Endothelial cell of umbilical vein (primary cell): ENCODE data around the gene DOCK4. TPM values are rescaled to one million over a fixed set of nuclear protein-coding genes. Genes with fewer than 3 reads are reported as not detected.

Experiments
- BruUV-seq: library from RNA; stranded (reverse); fragments of 400-500 nt; replicated peaks from 2 replicates; lab custom pipeline; 2021; lab: Mats Ljungman, UMichigan
- CTCF ChIA-PET: fragments of 300-600, 350-600 bp; sonication (Branson Sonifier 250); formaldehyde crosslinking; loops from one replicate; lab custom pipeline; 2021; ENCODE audit warnings: antibody characterized with exemption, inconsistent platforms; lab: Charles Lee
- POLR2A ChIA-PET: fragments of 300-600, 350-600 bp; sonication (Branson Sonifier 250); formaldehyde crosslinking; loops from one replicate; lab custom pipeline; 2021; ENCODE audit warnings: antibody characterized with exemption, inconsistent platforms; lab: Charles Lee
- DNase-seq: peaks from one replicate; pipeline ENCODE4 v3.0.0-alpha.2; 2011; ENCODE audit warnings: low read depth, low spot score
- FAIRE-seq: peaks from 2 replicates; lab custom pipeline; 2011; peaks lifted over from hg19 to GRCh38; lab: Jason Lieb, UNC
- H2AFZ ChIP-seq: 2 replicates; pipeline ENCODE4 v1.6.0; 2012; ENCODE audit warnings: low read depth, low read length, control low read depth, inconsistent platforms
- H3K27ac ChIP-seq: 2 replicates; pipeline ENCODE4 v1.5.1; 2011; ENCODE audit warnings: low read depth, mild to moderate bottlenecking, control low read depth, low read length, moderate library complexity; ENCODE audit not compliant: insufficient read depth
- H3K27me3 ChIP-seq, 2 experiments: 2 replicates each; pipeline versions ENCODE4 v1.6.0 to v1.6.1; 2011; ENCODE audit warnings: low read length in 2 of 2, mixed read lengths in 1 of 2; ENCODE audit not compliant: control insufficient read depth in 2 of 2, insufficient read depth in 2 of 2
- H3K36me3 ChIP-seq, 2 experiments: 2 replicates in 1 of 2; 3 replicates in 1 of 2; pipeline ENCODE4 v1.5.1; 2011; ENCODE audit warnings: low read length in 2 of 2, mild to moderate bottlenecking in 1 of 2, moderate library complexity in 1 of 2; ENCODE audit not compliant: control insufficient read depth in 2 of 2, insufficient read depth in 2 of 2; ENCODE audit errors: extremely low read depth in 1 of 2
- H3K4me1 ChIP-seq: 3 replicates; pipeline ENCODE4 v1.5.1; 2011; ENCODE audit warnings: mild to moderate bottlenecking, low read length; ENCODE audit not compliant: control insufficient read depth, insufficient read depth; ENCODE audit errors: extremely low read depth
- H3K4me2 ChIP-seq: 2 replicates; pipeline ENCODE4 v1.6.1; 2011; ENCODE audit warnings: low read length, control low read depth, mixed read lengths; ENCODE audit not compliant: insufficient read depth
- H3K4me3 ChIP-seq, 3 experiments: fragments of 200-600 bp in 1 of 3; sonication (generic), shearing (Covaris generic) in 1 of 3; replicated peaks in 1 of 3; 2 replicates each; pipeline ENCODE4 v1.5.1; 2011 to 2016; ENCODE audit warnings: control low read depth in 3 of 3, low read length in 3 of 3, mild to moderate bottlenecking in 2 of 3, inconsistent platforms in 1 of 3, low read depth in 1 of 3, moderate library complexity in 1 of 3; ENCODE audit not compliant: insufficient read depth in 1 of 3
- H3K79me2 ChIP-seq: 2 replicates; pipeline ENCODE4 v1.6.0; 2012; ENCODE audit warnings: low read length, inconsistent platforms; ENCODE audit not compliant: control insufficient read depth, insufficient read depth
- H3K9ac ChIP-seq: replicated peaks from 2 replicates; pipeline ENCODE3; 2011; ENCODE audit warnings: low read length, control low read depth; ENCODE audit not compliant: insufficient read depth; ENCODE audit errors: extremely low read depth
- H3K9me1 ChIP-seq: replicated peaks from 3 replicates; pipeline ENCODE4 v1.6.0; 2011; ENCODE audit warnings: mild to moderate bottlenecking, low read length; ENCODE audit not compliant: control insufficient read depth, insufficient read depth; ENCODE audit errors: extremely low read depth
- H3K9me3 ChIP-seq: replicated peaks from 2 replicates; pipeline ENCODE4 v1.5.1; 2012; ENCODE audit warnings: low read length, inconsistent platforms; ENCODE audit not compliant: control insufficient read depth, insufficient read depth
- H4K20me1 ChIP-seq: replicated peaks from 2 replicates; pipeline ENCODE3; 2011; ENCODE audit warnings: mild to moderate bottlenecking, low read length; ENCODE audit not compliant: control insufficient read depth, insufficient read depth; ENCODE audit errors: extremely low read depth
- CTCF ChIP-seq, 2 donors: IDR thresholded peaks; 1 replicate in 1 of 2; 2 replicates in 1 of 2; pipeline ENCODE4 v1.5.1; 2011; ENCODE audit warnings: low read length in 2 of 2, mild to moderate bottlenecking in 2 of 2, moderate library complexity in 2 of 2, control low read depth in 1 of 2, inconsistent platforms in 1 of 2, low read depth in 1 of 2; ENCODE audit not compliant: insufficient read depth in 1 of 2; ENCODE audit errors: extremely low read depth in 1 of 2
- EZH2 ChIP-seq: IDR thresholded peaks from 2 replicates; pipeline ENCODE4 v1.6.1; 2012; ENCODE audit warnings: borderline replicate concordance, low read depth, mild to moderate bottlenecking, moderate library complexity, low read length, inconsistent platforms; ENCODE audit not compliant: severe bottlenecking
- FOS ChIP-seq: IDR thresholded peaks from 2 replicates; pipeline ENCODE4 v1.6.1; 2011; ENCODE audit warnings: mild to moderate bottlenecking, low read length, moderate library complexity, borderline replicate concordance; ENCODE audit not compliant: insufficient read depth
- GATA2 ChIP-seq: IDR thresholded peaks from 2 replicates; pipeline ENCODE4 v1.7.0; 2011; ENCODE audit warnings: low read depth, mild to moderate bottlenecking, moderate library complexity, mixed read lengths, low read length; ENCODE audit not compliant: insufficient read length, insufficient read depth
- JUN ChIP-seq: IDR thresholded peaks from 2 replicates; pipeline ENCODE4 v1.6.1; 2011; ENCODE audit warnings: borderline replicate concordance, low read depth; ENCODE audit not compliant: insufficient read length, insufficient read depth
- MAX ChIP-seq: IDR thresholded peaks from 2 replicates; pipeline ENCODE4 v1.6.1; 2011; ENCODE audit not compliant: insufficient read depth, insufficient read length
- MYC ChIP-seq: IDR thresholded peaks from one replicate; pipeline ENCODE4 v1.6.1; 2011; ENCODE audit warnings: mild to moderate bottlenecking, low read depth, low read length
- POLR2A ChIP-seq: IDR thresholded peaks from 2 replicates; pipeline ENCODE4 v1.6.1; 2012; ENCODE audit warnings: low read depth, mild to moderate bottlenecking, control low read depth, low read length
- POLR2AphosphoS5 ChIP-seq: IDR thresholded peaks from 2 replicates; pipeline ENCODE4 v1.6.1; 2012; ENCODE audit warnings: low read depth, mild to moderate bottlenecking, control low read depth, low read length, moderate library complexity; ENCODE audit not compliant: insufficient read depth
- dilution Hi-C: fragments of 300-500 bp; cut with MboI; formaldehyde crosslinking; loops from one replicate; pipeline ENCODE4 v1.15.0; 2019; ENCODE audit warnings: low sequenced_read_pairs; ENCODE audit not compliant: extremely low pct_ligation_motif_present
- intact Hi-C: fragments of 100-400 bp; cut with micrococcal nuclease; formaldehyde crosslinking; loops from one replicate; pipeline ENCODE4 v1.10.0; 2022
- polyA plus RNA-seq, 4 experiments: library from polyadenylated mRNA; depleted of rRNA in 3 of 4; stranded (reverse) in 3 of 4; unstranded in 1 of 4; fragments of >200 nt; gene quantifications; 2 replicates each; pipeline versions ENCODE4 v1.2.1 to v1.2.3, GENCODE V29; 2011 to 2012; ENCODE audit warnings: missing spikeins in 1 of 4
- total RNA-seq: library from RNA; stranded (reverse); gene quantifications from 2 replicates; pipeline ENCODE4 v1.2.3, GENCODE V29; 2021

Gene DOCK4
- total and polyA plus RNA-seq, 2 donors (not counting 3 experiments of a cell fraction or from before 2014, with no cell fraction given) = 47.4 to 164 TPM

- Histone ChIP-seq H3K4me1 (peaks cover 28% of the 10 kb centered on the region), H3K4me3 (no peak overlapping the region), H3K9ac (no peak overlapping the region), H3K27ac (no peak overlapping the region), H3K9me1 (no peaks in the 10 kb centered on the region), H3K27me3 (no peaks in the 10 kb centered on the region), H2AFZ (no peak overlapping the region), H3K36me3 (no peaks in the 10 kb centered on the region), H3K9me3 (no peaks in the 10 kb centered on the region), H3K4me2 (no peak overlapping the region), H3K79me2 (peaks cover 94% of the 10 kb centered on the region), H4K20me1 (peaks cover 5% of the 10 kb centered on the region)
- no TSS peak for BruUV-seq
- no peak for DNase-seq
- FAIRE-seq = no peak
- intact Hi-C loops (no loop called here), dilution Hi-C loops (no loop called here)
- CTCF ChIA-PET = interaction anchor here (0.8 to 2.4 kb wide), 5 partner anchors 12 to 106 kb away, joined by 3 to 5 read pairs (median 5); partner anchors contain the start of gene ZNF277
- TF ChIP-seq MYC (no peak), POLR2A (no peak), POLR2AphosphoS5 (no peak), FOS (no peak), CTCF (IDR thresholded peaks at IDR 0.05; ENCODE audit: extremely low read depth in 1 of 2, insufficient read depth in 1 of 2, low read depth in 1 of 2, low read length in 2 of 2) (no peak), JUN (no peak), MAX (no peak), EZH2 (no peak), GATA2 (no peak)
- POLR2A ChIA-PET = interaction anchor here (0.6 kb wide), 1 partner anchor 985 kb away, joined by 5 read pairs; the partner anchor contains the start of gene GPR85
Observed at GRCh38 chr7:112101201-112101846, 104.9 kb downstream of the DOCK4 start.
